ENCODE results near the gene ECHDC3. TPM values are rescaled to one million over a fixed set of nuclear protein-coding genes. Genes with fewer than 3 reads are reported as not detected.
A peak's percentile ranks its signal among the peaks of the same experiment; 100 is the strongest.

Gene ECHDC3
- total and polyA plus RNA-seq, 2 of the 13 experiments (the other 11 are each of a cell fraction or from before 2014, with no cell fraction given): not detected

- TF ChIP-seq NONO (IDR thresholded peaks at IDR 0.05) (no peak), NONO (CRISPR knock-in tag; conservative IDR thresholded peaks at IDR 0.05) (peak; percentile 52; the same call in 1 of the 2 replicates), MED1 (CRISPR knock-in tag; IDR thresholded peaks at IDR 0.05) (0 out of 2 replicates have a peak, but pooled peaks have one; percentile 2), ZNF672 (CRISPR knock-in tag; IDR thresholded peaks at IDR 0.05) (no peak), ZNF503 (CRISPR knock-in tag; IDR thresholded peaks at IDR 0.05) (0 out of 2 replicates have a peak, but pooled peaks have one; percentile 2), ARID3A (IDR thresholded peaks at IDR 0.05; ENCODE audit: low read depth, low read length) (peak; percentile 3; the same call in 1 of the 2 replicates), ZNF704 (CRISPR knock-in tag; IDR thresholded peaks at IDR 0.05; ENCODE audit: borderline replicate concordance) (no peak), SP140L (CRISPR knock-in tag; IDR thresholded peaks at IDR 0.05; ENCODE audit: borderline replicate concordance) (no peak), RAD21 (CRISPR knock-in tag; IDR thresholded peaks at IDR 0.05) (peak; percentile 94), DBP (CRISPR knock-in tag; IDR thresholded peaks at IDR 0.05; ENCODE audit: not compliant biosample characterization) (no peak), NR2C2 (CRISPR knock-in tag; IDR thresholded peaks at IDR 0.05; ENCODE audit: borderline replicate concordance) (peak; percentile 55; the same call in 1 of the 2 replicates), ZNF18 (CRISPR knock-in tag; IDR thresholded peaks at IDR 0.05; ENCODE audit: insufficient replicate concordance) (no peak), ZNF543 (CRISPR knock-in tag; IDR thresholded peaks at IDR 0.05) (0 out of 2 replicates have a peak, but pooled peaks have one; percentile 48), TMF1 (CRISPR knock-in tag; IDR thresholded peaks at IDR 0.05; ENCODE audit: low read depth) (no peak), ZNF746 (CRISPR knock-in tag; IDR thresholded peaks at IDR 0.05) (no peak), KAT7 (CRISPR knock-in tag; IDR thresholded peaks at IDR 0.05; ENCODE audit: borderline replicate concordance) (no peak), ZIK1 (CRISPR knock-in tag; IDR thresholded peaks at IDR 0.05; ENCODE audit: borderline replicate concordance, low read depth) (no peak), SNAI1 (CRISPR knock-in tag; IDR thresholded peaks at IDR 0.05; ENCODE audit: borderline replicate concordance) (0 out of 2 replicates have a peak, but pooled peaks have one; percentile 41), ZNF547 (CRISPR knock-in tag; IDR thresholded peaks at IDR 0.05) (peak; percentile 67; the same call in 1 of the 2 replicates), SMAD1 (CRISPR knock-in tag; IDR thresholded peaks at IDR 0.05; ENCODE audit: borderline replicate concordance, low read depth) (no peak; the same call in 1 of the 2 replicates)
Observed at GRCh38 chr10:11757821-11758463, 15.8 kb downstream of the ECHDC3 start (continued).

All from HepG2 (cell line).